Uterus (tissue), 4 donors: ENCODE data around the gene FOXS1. TPM values are rescaled to one million over a fixed set of nuclear protein-coding genes. Genes with fewer than 3 reads are reported as not detected.

ENCODE experiments used
- DNase-seq, 2 donors: peaks; one replicate each; pipeline ENCODE4 v3.0.0-alpha.2; 2019 to 2020
- H3K27ac ChIP-seq, 2 donors: fragments of 200-600 bp; sonication (generic); 1 replicate in 1 of 2; 2 replicates in 1 of 2; pipeline ENCODE4 v1.5.1; 2016 to 2018
- H3K27me3 ChIP-seq, 2 donors: fragments of 200-600 bp; sonication (generic); one replicate each; pipeline ENCODE4 v1.5.1; 2018 to 2019; ENCODE audit warnings: control low read depth in 1 of 2
- H3K36me3 ChIP-seq, 2 donors: fragments of 200-600 bp; sonication (generic); one replicate each; pipeline ENCODE4 v1.5.1; 2019; ENCODE audit warnings: control low read depth in 1 of 2
- H3K4me1 ChIP-seq, 2 donors: fragments of 200-600 bp; sonication (generic); one replicate each; pipeline ENCODE4 v1.5.1; 2018 to 2019; ENCODE audit warnings: control low read depth in 1 of 2
- H3K4me3 ChIP-seq, 2 donors: fragments of 200-600 bp; sonication (generic); 1 replicate in 1 of 2; 2 replicates in 1 of 2; pipeline ENCODE4 v1.5.1; 2018 to 2019; ENCODE audit warnings: mild to moderate bottlenecking in 1 of 2
- H3K9me3 ChIP-seq, 2 donors: fragments of 200-600 bp; sonication (generic); one replicate each; pipeline ENCODE4 v1.5.1; 2019; ENCODE audit warnings: control low read depth in 1 of 2
- POLR2A ChIP-seq, 2 donors: fragments of 450-650 bp; IDR thresholded peaks; one replicate each; pipeline ENCODE4 v1.6.1; 2016; ENCODE audit warnings: antibody characterized with exemption in 2 of 2, mild to moderate bottlenecking in 1 of 2, moderate library complexity in 1 of 2
- intact Hi-C: fragments of 100-400 bp; cut with DNase I; formaldehyde crosslinking; loops from one replicate; pipeline ENCODE4 v1.15.1; 2023; ENCODE audit warnings: low total_unique reads
- total RNA-seq, 4 donors: library from RNA; depleted of rRNA in 3 of 4; stranded (reverse); fragments of >200 nt in 3 of 4; gene quantifications; one replicate each; pipeline versions ENCODE4 v1.1.0 to v1.2.4, GENCODE V29; 2014 to 2023
- TF ChIP-seq, protein P1 (sequence below), 4 experiments: fragments of 200-600 bp in 2 of 4; fragments of 450-650 bp in 2 of 4; sonication (generic) in 2 of 4; IDR thresholded peaks; one replicate each; pipeline ENCODE4 v1.5.1; 2016 to 2019; ENCODE audit warnings: antibody characterized with exemption in 4 of 4, mild to moderate bottlenecking in 2 of 4, moderate library complexity in 1 of 4
- donor health status: DM: yes; HTN: yes; CAD: no.

The FOXS1 gene
- total RNA-seq, 4 donors from 2014 or later, result 5.4 to 6.2 TPM; not detected in 2

DNA sequence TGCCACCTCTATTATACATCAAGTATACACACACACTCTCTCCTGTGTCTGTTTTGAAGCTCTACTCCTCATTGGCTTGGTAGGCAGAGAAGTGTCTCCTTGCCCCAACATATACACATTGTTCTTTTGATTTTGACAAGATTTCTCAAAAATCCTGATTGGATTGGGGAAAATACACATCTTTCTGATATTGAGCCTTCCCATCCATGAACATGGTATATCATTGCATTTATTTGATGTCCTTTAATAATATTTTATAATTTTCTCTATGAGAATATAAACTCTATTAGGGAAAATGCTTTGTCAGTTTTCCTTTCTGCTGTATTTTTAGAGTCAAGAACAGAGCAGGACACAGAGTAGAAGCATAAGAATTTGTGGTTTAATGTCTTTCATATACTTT is 32.3 kb upstream of the FOXS1 start:
- Histone ChIP-seq H3K27me3 (no peaks in the 10 kb centered on the region), H3K4me3 (no peak overlapping the region), H3K9me3 (no peaks in the 10 kb centered on the region), H3K27ac (no peak overlapping the region), H3K36me3 (no peaks in the 10 kb centered on the region), H3K4me1 (no peaks in the 10 kb centered on the region)
- TF ChIP-seq, protein P1, sequence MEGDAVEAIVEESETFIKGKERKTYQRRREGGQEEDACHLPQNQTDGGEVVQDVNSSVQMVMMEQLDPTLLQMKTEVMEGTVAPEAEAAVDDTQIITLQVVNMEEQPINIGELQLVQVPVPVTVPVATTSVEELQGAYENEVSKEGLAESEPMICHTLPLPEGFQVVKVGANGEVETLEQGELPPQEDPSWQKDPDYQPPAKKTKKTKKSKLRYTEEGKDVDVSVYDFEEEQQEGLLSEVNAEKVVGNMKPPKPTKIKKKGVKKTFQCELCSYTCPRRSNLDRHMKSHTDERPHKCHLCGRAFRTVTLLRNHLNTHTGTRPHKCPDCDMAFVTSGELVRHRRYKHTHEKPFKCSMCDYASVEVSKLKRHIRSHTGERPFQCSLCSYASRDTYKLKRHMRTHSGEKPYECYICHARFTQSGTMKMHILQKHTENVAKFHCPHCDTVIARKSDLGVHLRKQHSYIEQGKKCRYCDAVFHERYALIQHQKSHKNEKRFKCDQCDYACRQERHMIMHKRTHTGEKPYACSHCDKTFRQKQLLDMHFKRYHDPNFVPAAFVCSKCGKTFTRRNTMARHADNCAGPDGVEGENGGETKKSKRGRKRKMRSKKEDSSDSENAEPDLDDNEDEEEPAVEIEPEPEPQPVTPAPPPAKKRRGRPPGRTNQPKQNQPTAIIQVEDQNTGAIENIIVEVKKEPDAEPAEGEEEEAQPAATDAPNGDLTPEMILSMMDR (IDR thresholded peaks at IDR 0.05), result no peak
- no peak for TF ChIP-seq POLR2A (IDR thresholded peaks at IDR 0.05)
- intact Hi-C loops, result no loop called here
- DNase-seq, result no peak

DNA sequence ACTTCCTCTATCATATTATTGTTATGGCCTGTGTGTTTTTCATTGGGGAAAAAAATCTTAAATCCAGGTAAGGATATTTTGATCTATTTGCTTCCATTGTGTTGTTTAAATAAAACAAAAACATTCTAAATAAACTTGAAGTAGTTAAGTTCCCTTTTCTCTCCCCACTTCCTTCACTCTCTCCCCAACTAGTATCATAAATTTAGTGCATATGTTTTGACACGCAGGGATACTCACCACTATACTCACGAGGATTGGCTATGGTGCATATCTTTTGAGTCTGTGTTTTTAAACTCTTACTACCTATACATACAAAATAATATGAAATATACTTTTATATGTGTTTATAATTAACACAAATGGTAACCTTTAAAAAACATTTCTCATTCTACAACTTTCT is 30.3 kb upstream of the FOXS1 start:
- no peaks in the 10 kb centered on the region for H3K9me3 ChIP-seq
- intact Hi-C loops, result no loop called here
- no peak for TF ChIP-seq POLR2A (IDR thresholded peaks at IDR 0.05)
- H3K4me1 ChIP-seq, result no peaks in the 10 kb centered on the region
- no peak for DNase-seq
- no peaks in the 10 kb centered on the region for H3K27me3 ChIP-seq
- H3K36me3 ChIP-seq, result no peaks in the 10 kb centered on the region
- H3K27ac ChIP-seq, result no peak overlapping the region
- H3K4me3 ChIP-seq, result no peak overlapping the region

DNA sequence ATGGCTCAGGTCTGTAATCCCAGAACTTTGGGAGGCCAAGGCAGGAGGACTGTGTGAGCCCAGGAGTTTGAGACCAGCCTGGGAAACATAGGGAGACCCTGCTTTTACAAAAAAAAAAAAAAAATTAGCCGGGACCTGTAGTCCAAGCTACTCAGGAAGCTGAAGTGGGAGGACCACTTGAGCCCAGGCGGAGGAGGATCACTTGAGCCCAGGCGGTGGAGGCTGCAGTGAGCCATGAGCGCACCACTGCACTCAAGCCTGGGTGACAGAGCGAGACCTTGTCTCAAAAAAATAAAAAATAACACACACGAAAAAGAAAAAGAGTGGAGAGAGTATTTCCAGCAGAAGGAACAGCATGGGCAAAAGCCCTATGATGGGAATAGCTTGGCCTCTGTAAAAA is 27.0 kb upstream of the FOXS1 start:
- Histone ChIP-seq H3K9me3 (no peaks in the 10 kb centered on the region), H3K4me1 (peaks cover 0 to 7% of the 10 kb centered on the region in 2 donors), H3K36me3 (no peaks in the 10 kb centered on the region), H3K4me3 (no peak overlapping the region), H3K27ac (no peak overlapping the region), H3K27me3 (no peaks in the 10 kb centered on the region)
- intact Hi-C loops, result no loop called here
- no peak for TF ChIP-seq POLR2A (IDR thresholded peaks at IDR 0.05)
- TF ChIP-seq, protein P1 (IDR thresholded peaks at IDR 0.05), result no peak
- DNase-seq, result no peak

DNA sequence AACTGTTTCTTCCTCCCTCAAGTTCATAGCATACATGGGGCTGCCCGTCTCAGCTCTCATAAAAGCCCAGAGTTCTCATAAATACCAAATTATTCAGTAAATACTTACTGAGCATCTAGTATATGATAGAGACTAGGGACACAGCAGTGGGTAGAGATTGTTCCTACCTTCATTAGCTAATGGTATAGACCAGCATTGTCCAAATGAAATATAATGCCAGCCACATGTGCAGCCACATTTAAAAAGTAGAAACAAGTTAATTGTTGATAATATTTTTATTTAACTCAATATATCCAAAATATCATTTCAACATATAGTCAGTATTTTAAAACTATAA is 26.2 kb upstream of the FOXS1 start:
- intact Hi-C loops, result no loop called here

DNA sequence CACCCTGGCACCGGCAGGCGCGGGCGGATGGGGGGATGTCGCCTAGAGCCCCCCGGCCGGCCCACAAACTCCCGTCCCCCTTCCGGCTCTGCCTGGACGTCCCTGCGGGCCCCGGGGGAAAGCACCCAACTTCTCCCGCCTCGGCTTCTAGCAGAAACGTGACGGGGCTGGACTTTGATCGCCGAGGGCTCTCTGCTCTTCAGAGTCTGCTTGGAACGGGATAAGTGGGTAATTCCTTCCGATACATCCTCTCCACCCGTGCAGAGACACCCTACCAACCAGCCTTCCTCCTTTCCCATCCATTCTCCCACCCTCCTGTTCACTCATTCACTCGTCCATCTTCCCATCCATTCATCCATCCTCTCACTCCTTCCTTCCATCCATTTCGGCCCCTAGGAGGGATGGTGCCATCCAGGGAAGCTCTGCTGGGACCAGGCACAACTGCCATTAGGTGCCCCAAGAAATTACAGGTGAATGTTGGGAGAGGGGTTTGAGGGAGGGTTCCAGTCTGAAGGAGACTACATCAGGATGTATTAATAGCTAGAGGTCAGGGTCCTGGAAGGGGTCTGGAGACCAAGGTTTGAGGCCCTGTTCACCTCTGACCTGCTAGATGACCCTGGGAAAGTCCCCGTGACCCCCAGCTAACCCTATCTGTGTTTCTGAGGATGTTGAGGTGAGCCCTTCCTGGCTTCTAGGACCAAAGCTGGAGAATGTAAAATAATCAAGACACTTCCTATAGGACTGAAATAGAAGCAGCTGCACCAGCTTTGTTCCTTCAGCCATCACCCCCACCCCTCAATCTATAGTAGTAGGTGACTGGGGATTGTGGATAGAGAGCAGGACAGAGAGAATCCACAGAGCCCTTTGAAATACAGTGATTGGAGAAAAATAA is 25.6 kb upstream of the FOXS1 start:
- intact Hi-C loops, result no loop called here
- Histone ChIP-seq H3K27me3 (no peaks in the 10 kb centered on the region), H3K9me3 (no peaks in the 10 kb centered on the region), H3K27ac (peak overlapping the region; percentile 42 to 69), H3K4me3 (peak overlapping the region; percentile 23 to 80), H3K36me3 (no peaks in the 10 kb centered on the region), H3K4me1 (peaks cover 0 to 7% of the 10 kb centered on the region in 2 donors)
- TF ChIP-seq, protein P1 (IDR thresholded peaks at IDR 0.05), result no peak
- TF ChIP-seq POLR2A (IDR thresholded peaks at IDR 0.05), result no peak
- no peak for DNase-seq

More for the DNA sequence above, 26.2 kb upstream of the FOXS1 start:
- Histone ChIP-seq H3K27me3 (no peaks in the 10 kb centered on the region), H3K4me1 (peaks cover 0 to 7% of the 10 kb centered on the region in 2 donors), H3K9me3 (no peaks in the 10 kb centered on the region), H3K4me3 (no peak overlapping the region), H3K27ac (no peak overlapping the region), H3K36me3 (no peaks in the 10 kb centered on the region)
- TF ChIP-seq, protein P1 (IDR thresholded peaks at IDR 0.05), result no peak
- TF ChIP-seq POLR2A (IDR thresholded peaks at IDR 0.05), result no peak
- DNase-seq, result no peak
